PC-3 (cell line): ENCODE results near the gene ARHGAP26. TPM values are rescaled to one million over a fixed set of nuclear protein-coding genes. Genes with fewer than 3 reads are reported as not detected.

Experiments
- ATAC-seq: fragments of 200-7000 bp; cut with Tn5 transposase; 2 replicates; pipeline ENCODE4 v1.9.1; 2020; ENCODE audit warnings: mild to moderate bottlenecking, moderate library complexity
- BruUV-seq: library from RNA; stranded (reverse); fragments of 400-500 nt; replicated peaks from 2 replicates; lab custom pipeline; 2021; lab: Mats Ljungman, UMichigan
- CTCF ChIA-PET: fragments of 300-600 bp; sonication (Branson Sonifier 250); formaldehyde crosslinking; loops from one replicate; lab custom pipeline; 2022; ENCODE audit warnings: antibody characterized with exemption; lab: Charles Lee
- POLR2A ChIA-PET: fragments of 300-600 bp; sonication (Branson Sonifier 250); formaldehyde crosslinking; loops from one replicate; lab custom pipeline; 2022; ENCODE audit warnings: antibody characterized with exemption; ENCODE audit not compliant: unreplicated experiment; lab: Charles Lee
- DNase-seq: peaks from one replicate; pipeline ENCODE4 v3.0.0-alpha.2; 2015
- H2AFZ ChIP-seq: fragments of 300-600 bp; sonication (generic); 2 replicates; pipeline ENCODE4 v1.6.0; 2016; ENCODE audit warnings: antibody characterized with exemption, low read length
- H3F3A ChIP-seq: fragments of 300-600 bp; sonication (generic); one replicate; pipeline ENCODE4 v1.6.0; 2017; ENCODE audit warnings: antibody characterized with exemption, low read length, control low read depth, mild to moderate bottlenecking; ENCODE audit not compliant: unreplicated experiment
- H3K27ac ChIP-seq: fragments of 300-600 bp; sonication (generic); 2 replicates; pipeline ENCODE4 v1.5.1; 2016; ENCODE audit warnings: mild to moderate bottlenecking, low read length
- H3K27me3 ChIP-seq: fragments of 300-600 bp; sonication (generic); 2 replicates; pipeline ENCODE4 v1.6.1; 2016; ENCODE audit warnings: low read length, mixed read lengths
- H3K36me3 ChIP-seq: fragments of 300-600 bp; sonication (generic); 2 replicates; pipeline ENCODE4 v1.6.1; 2016; ENCODE audit warnings: low read depth, mixed run types, low read length, mixed read lengths
- H3K4me1 ChIP-seq: fragments of 300-600 bp; sonication (generic); 2 replicates; pipeline ENCODE4 v1.5.1; 2016; ENCODE audit warnings: low read length; ENCODE audit not compliant: insufficient read depth
- H3K4me2 ChIP-seq: fragments of 300-600 bp; sonication (generic); 2 replicates; pipeline ENCODE4 v1.6.0; 2016; ENCODE audit warnings: low read length
- H3K4me3 ChIP-seq: fragments of 300-600 bp; sonication (generic); 2 replicates; pipeline ENCODE4 v1.5.1; 2016; ENCODE audit warnings: mild to moderate bottlenecking, low read length, mixed read lengths
- H3K79me2 ChIP-seq: fragments of 300-600 bp; sonication (generic); 2 replicates; pipeline ENCODE4 v1.6.1; 2017; ENCODE audit warnings: low read length, mixed read lengths
- H3K9ac ChIP-seq: fragments of 300-600 bp; sonication (generic); 2 replicates; pipeline ENCODE4 v1.6.0; 2016; ENCODE audit warnings: mild to moderate bottlenecking, low read length
- H3K9me2 ChIP-seq: fragments of 300-600 bp; sonication (generic); replicated peaks from 2 replicates; pipeline ENCODE4 v1.6.1; 2016; ENCODE audit warnings: mixed run types, low read length, mixed read lengths
- H3K9me3 ChIP-seq: fragments of 300-600 bp; sonication (generic); 2 replicates; pipeline ENCODE4 v1.6.1; 2016; ENCODE audit warnings: low read length, mixed read lengths
- H4K20me1 ChIP-seq: fragments of 300-600 bp; sonication (generic); 2 replicates; pipeline ENCODE4 v1.6.1; 2016; ENCODE audit warnings: low read length, mixed read lengths
- EZH2 ChIP-seq: fragments of 300-600 bp; sonication (generic); IDR thresholded peaks from one replicate; pipeline ENCODE4 v1.6.1; 2017; ENCODE audit warnings: antibody characterized with exemption, mild to moderate bottlenecking, low read length; ENCODE audit not compliant: unreplicated experiment
- EZH2phosphoT487 ChIP-seq: fragments of 300-600 bp; sonication (generic); IDR thresholded peaks from 2 replicates; pipeline ENCODE4 v1.6.1; 2018; ENCODE audit warnings: mild to moderate bottlenecking, antibody characterized with exemption, low read length, borderline replicate concordance
- intact Hi-C: fragments of 100-400 bp; cut with micrococcal nuclease; formaldehyde crosslinking; loops from 2 replicates; pipeline ENCODE4 v1.9.0; 2023
- total RNA-seq: library from RNA; depleted of rRNA; stranded (reverse); fragments of >200 nt; gene quantifications from 2 replicates; pipeline ENCODE4 v1.2.3, GENCODE V29; 2014
- TF ChIP-seq, protein P1 (sequence below): fragments of 300-600 bp; sonication (generic); conservative IDR thresholded peaks from 2 replicates; pipeline ENCODE4 v1.5.1; 2017; ENCODE audit warnings: antibody characterized with exemption, low read depth, mild to moderate bottlenecking, low read length

ARHGAP26 gene
- total RNA-seq, 1 experiment from 2014 or later = 11.7 TPM

GRCh38 chr5:143218517-143219170, 448.5 kb downstream of the ARHGAP26 start:
- H3K4me3 ChIP-seq = no peak overlapping the region
- ChIA-PET POLR2A (no interaction called here), CTCF (no interaction called here)
- H4K20me1 ChIP-seq = no peaks in the 10 kb centered on the region
- H3K9ac ChIP-seq = no peak overlapping the region
- no peak overlapping the region for H3K27ac ChIP-seq
- no peaks in the 10 kb centered on the region for H3K36me3 ChIP-seq
- H3K79me2 ChIP-seq = no peaks in the 10 kb centered on the region
- H3K9me3 ChIP-seq = no peaks in the 10 kb centered on the region
- H3K9me2 ChIP-seq = no peaks in the 10 kb centered on the region
- TF ChIP-seq EZH2 (no peak), EZH2phosphoT487 (no peak)
- TF ChIP-seq, protein P1, sequence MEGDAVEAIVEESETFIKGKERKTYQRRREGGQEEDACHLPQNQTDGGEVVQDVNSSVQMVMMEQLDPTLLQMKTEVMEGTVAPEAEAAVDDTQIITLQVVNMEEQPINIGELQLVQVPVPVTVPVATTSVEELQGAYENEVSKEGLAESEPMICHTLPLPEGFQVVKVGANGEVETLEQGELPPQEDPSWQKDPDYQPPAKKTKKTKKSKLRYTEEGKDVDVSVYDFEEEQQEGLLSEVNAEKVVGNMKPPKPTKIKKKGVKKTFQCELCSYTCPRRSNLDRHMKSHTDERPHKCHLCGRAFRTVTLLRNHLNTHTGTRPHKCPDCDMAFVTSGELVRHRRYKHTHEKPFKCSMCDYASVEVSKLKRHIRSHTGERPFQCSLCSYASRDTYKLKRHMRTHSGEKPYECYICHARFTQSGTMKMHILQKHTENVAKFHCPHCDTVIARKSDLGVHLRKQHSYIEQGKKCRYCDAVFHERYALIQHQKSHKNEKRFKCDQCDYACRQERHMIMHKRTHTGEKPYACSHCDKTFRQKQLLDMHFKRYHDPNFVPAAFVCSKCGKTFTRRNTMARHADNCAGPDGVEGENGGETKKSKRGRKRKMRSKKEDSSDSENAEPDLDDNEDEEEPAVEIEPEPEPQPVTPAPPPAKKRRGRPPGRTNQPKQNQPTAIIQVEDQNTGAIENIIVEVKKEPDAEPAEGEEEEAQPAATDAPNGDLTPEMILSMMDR = no peak
- no peaks in the 10 kb centered on the region for H3K4me1 ChIP-seq
- ATAC-seq (no peak), DNase-seq (no peak)
- intact Hi-C loops = no loop called here
- no peak overlapping the region for H2AFZ ChIP-seq
- BruUV-seq = no TSS peak
- no peak overlapping the region for H3K4me2 ChIP-seq
- no peaks in the 10 kb centered on the region for H3K27me3 ChIP-seq
- H3F3A ChIP-seq = no peaks in the 10 kb centered on the region

GRCh38 chr5:143219696-143220095, 449.5 kb downstream of the ARHGAP26 start:
- H3F3A ChIP-seq = no peaks in the 10 kb centered on the region
- H3K79me2 ChIP-seq = no peaks in the 10 kb centered on the region
- TF ChIP-seq EZH2 = no peak
- no peak for TF ChIP-seq EZH2phosphoT487
- H3K27me3 ChIP-seq = no peaks in the 10 kb centered on the region
- CTCF ChIA-PET = no interaction called here
- H3K27ac ChIP-seq = no peak overlapping the region
- H3K9ac ChIP-seq = no peak overlapping the region
- no TSS peak for BruUV-seq
- H3K4me2 ChIP-seq = no peak overlapping the region
- intact Hi-C loops = no loop called here
- H3K9me2 ChIP-seq = no peaks in the 10 kb centered on the region
- H3K4me3 ChIP-seq = no peak overlapping the region
- H3K9me3 ChIP-seq = no peaks in the 10 kb centered on the region
- POLR2A ChIA-PET = no interaction called here
- no peak for ATAC-seq
- no peaks in the 10 kb centered on the region for H3K36me3 ChIP-seq
- no peak overlapping the region for H2AFZ ChIP-seq
- no peaks in the 10 kb centered on the region for H4K20me1 ChIP-seq
- no peak for DNase-seq
- no peaks in the 10 kb centered on the region for H3K4me1 ChIP-seq

GRCh38 chr5:143220748-143221251, 450.6 kb downstream of the ARHGAP26 start:
- Histone ChIP-seq H3K9me3 (no peaks in the 10 kb centered on the region), H3K27ac (no peak overlapping the region), H3K27me3 (no peaks in the 10 kb centered on the region), H3K4me2 (no peak overlapping the region), H2AFZ (no peak overlapping the region), H3K79me2 (no peaks in the 10 kb centered on the region), H3K9ac (no peak overlapping the region), H4K20me1 (no peaks in the 10 kb centered on the region), H3K4me3 (no peak overlapping the region), H3K36me3 (no peaks in the 10 kb centered on the region), H3K4me1 (no peaks in the 10 kb centered on the region), H3F3A (no peaks in the 10 kb centered on the region), H3K9me2 (no peaks in the 10 kb centered on the region)
- ChIA-PET POLR2A (no interaction called here), CTCF (no interaction called here)
- no peak for DNase-seq
- no peak for TF ChIP-seq EZH2phosphoT487
- TF ChIP-seq, protein P1 = no peak
- TF ChIP-seq EZH2 = no peak
- no peak for ATAC-seq
- intact Hi-C loops = no loop called here
- no TSS peak for BruUV-seq
